ENCODE results near the gene PJVK. TPM values are rescaled to one million over a fixed set of nuclear protein-coding genes. Genes with fewer than 3 reads are reported as not detected.

PJVK gene
- total and polyA plus RNA-seq, 2 experiments from 2014 or later = 3.9 to 4.6 TPM

DNA sequence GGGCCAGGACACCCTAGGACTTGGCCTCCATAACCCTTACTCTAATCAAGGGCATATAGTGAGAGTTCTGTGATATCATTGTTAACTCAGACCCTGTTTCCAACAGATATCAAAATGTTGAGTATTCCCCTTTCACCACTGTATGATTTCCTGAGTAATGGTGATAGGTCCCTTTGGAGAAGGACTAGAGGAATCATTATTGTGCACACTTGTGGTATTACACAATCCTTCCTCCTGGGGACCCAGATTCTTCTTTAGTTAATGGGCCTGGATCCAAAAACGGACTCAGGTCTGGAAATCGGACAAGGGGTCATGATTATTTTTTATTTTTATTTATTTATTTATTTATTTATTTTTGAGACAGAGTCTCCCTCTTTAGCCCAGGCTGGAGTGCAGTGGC is 23.7 kb upstream of the PJVK start:
- no peak for DNase-seq (ENCODE audit: low spot score)
- 100% methylated on average over 2 of the region's 2 CpGs for WGBS (ENCODE audit: low lambda C conversion rate, missing lambda C conversion rate)
- H3K4me3 ChIP-seq = no peak overlapping the region

DNA sequence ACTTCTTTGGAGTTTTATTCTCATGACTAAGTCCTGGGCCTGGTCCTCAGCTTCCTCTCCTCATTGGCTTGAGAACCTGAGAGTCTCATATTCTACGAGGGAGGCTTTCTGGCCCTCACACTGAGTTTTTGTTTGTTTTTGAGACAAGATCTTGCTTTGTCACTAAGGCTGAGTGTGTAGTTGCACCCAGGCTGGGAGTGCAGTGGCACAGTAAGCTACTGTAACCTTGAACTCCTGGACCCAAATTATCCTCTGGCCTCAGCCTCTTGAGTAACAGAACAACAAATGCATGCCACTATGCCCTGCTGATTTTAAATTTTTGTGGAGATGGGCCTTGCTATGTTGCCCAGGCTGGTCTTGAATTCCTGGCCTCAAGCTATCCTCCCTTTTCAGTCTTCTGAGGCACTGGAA is 22.8 kb upstream of the PJVK start:
- no peak for DNase-seq (ENCODE audit: low spot score)
- no peaks in the 10 kb centered on the region for H3K36me3 ChIP-seq (replicated peaks; ENCODE audit: insufficient read depth, low read depth)
- no peak overlapping the region for H3K4me3 ChIP-seq
- no peak overlapping the region for H2AFZ ChIP-seq
- no peaks in the 10 kb centered on the region for H3K27me3 ChIP-seq
- H3K4me2 ChIP-seq = no peak overlapping the region
- H4K20me1 ChIP-seq (ENCODE audit: insufficient read depth, poor library complexity, severe bottlenecking) = no peaks in the 10 kb centered on the region
- no peaks in the 10 kb centered on the region for H3K9me2 ChIP-seq (replicated peaks; ENCODE audit: insufficient read depth)
- no peaks in the 10 kb centered on the region for H3K79me2 ChIP-seq
- H3K27ac ChIP-seq = no peak overlapping the region
- no peaks in the 10 kb centered on the region for H3K4me1 ChIP-seq (ENCODE audit: insufficient read depth)
- TF ChIP-seq, protein P1, sequence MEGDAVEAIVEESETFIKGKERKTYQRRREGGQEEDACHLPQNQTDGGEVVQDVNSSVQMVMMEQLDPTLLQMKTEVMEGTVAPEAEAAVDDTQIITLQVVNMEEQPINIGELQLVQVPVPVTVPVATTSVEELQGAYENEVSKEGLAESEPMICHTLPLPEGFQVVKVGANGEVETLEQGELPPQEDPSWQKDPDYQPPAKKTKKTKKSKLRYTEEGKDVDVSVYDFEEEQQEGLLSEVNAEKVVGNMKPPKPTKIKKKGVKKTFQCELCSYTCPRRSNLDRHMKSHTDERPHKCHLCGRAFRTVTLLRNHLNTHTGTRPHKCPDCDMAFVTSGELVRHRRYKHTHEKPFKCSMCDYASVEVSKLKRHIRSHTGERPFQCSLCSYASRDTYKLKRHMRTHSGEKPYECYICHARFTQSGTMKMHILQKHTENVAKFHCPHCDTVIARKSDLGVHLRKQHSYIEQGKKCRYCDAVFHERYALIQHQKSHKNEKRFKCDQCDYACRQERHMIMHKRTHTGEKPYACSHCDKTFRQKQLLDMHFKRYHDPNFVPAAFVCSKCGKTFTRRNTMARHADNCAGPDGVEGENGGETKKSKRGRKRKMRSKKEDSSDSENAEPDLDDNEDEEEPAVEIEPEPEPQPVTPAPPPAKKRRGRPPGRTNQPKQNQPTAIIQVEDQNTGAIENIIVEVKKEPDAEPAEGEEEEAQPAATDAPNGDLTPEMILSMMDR (IDR thresholded peaks at IDR 0.05; ENCODE audit: poor library complexity) = no peak
- TF ChIP-seq EZH2phosphoT487 (IDR thresholded peaks at IDR 0.05; ENCODE audit: low read depth, severe bottlenecking, unreplicated experiment) = no peak
- no peak for TF ChIP-seq EZH2 (IDR thresholded peaks at IDR 0.05; ENCODE audit: borderline replicate concordance)
- 58% methylated on average over 1 of the region's 1 CpG for WGBS (ENCODE audit: low lambda C conversion rate, missing lambda C conversion rate)
- H3K9me3 ChIP-seq (ENCODE audit: low read depth) = no peaks in the 10 kb centered on the region

More for the DNA sequence above, 23.7 kb upstream of the PJVK start:
- Histone ChIP-seq H4K20me1 (ENCODE audit: insufficient read depth, poor library complexity, severe bottlenecking) (no peaks in the 10 kb centered on the region), H3K36me3 (replicated peaks; ENCODE audit: insufficient read depth, low read depth) (no peaks in the 10 kb centered on the region), H2AFZ (no peak overlapping the region), H3K27ac (no peak overlapping the region), H3K4me2 (no peak overlapping the region), H3K27me3 (no peaks in the 10 kb centered on the region), H3K79me2 (no peaks in the 10 kb centered on the region), H3K9me2 (replicated peaks; ENCODE audit: insufficient read depth) (no peaks in the 10 kb centered on the region), H3K4me1 (ENCODE audit: insufficient read depth) (no peaks in the 10 kb centered on the region), H3K9me3 (ENCODE audit: low read depth) (no peaks in the 10 kb centered on the region)
- TF ChIP-seq, protein P1 (IDR thresholded peaks at IDR 0.05; ENCODE audit: poor library complexity) = no peak
- TF ChIP-seq EZH2phosphoT487 (IDR thresholded peaks at IDR 0.05; ENCODE audit: low read depth, severe bottlenecking, unreplicated experiment) = no peak
- no peak for TF ChIP-seq EZH2 (IDR thresholded peaks at IDR 0.05; ENCODE audit: borderline replicate concordance)

DNA sequence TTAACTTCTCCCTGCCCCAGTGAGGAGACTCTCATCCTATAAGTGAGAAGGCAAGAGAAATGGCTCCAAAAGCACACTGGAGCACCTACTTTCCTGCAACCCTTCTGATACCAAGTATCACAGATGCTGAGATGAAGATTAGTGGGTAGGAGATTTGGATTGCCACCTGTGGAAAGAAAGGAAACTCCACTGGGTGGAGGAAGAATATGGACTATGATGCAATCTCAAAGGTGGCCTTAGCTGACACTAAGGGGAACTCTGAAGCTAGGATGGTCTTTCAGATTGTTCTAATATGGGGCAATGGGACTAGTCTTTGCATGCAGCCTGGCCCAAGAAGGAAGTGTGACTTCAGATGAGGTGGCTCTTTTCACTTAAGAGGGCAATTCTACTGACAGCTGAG is 21.8 kb upstream of the PJVK start:
- Histone ChIP-seq H3K27ac (no peak overlapping the region), H3K9me2 (replicated peaks; ENCODE audit: insufficient read depth) (no peaks in the 10 kb centered on the region), H4K20me1 (ENCODE audit: insufficient read depth, poor library complexity, severe bottlenecking) (no peaks in the 10 kb centered on the region), H3K4me2 (no peak overlapping the region), H3K4me1 (ENCODE audit: insufficient read depth) (no peaks in the 10 kb centered on the region), H3K4me3 (no peak overlapping the region), H3K9me3 (ENCODE audit: low read depth) (no peaks in the 10 kb centered on the region), H3K27me3 (no peaks in the 10 kb centered on the region), H2AFZ (no peak overlapping the region), H3K79me2 (no peaks in the 10 kb centered on the region), H3K36me3 (replicated peaks; ENCODE audit: insufficient read depth, low read depth) (no peaks in the 10 kb centered on the region)
- no peak for DNase-seq (ENCODE audit: low spot score)
- TF ChIP-seq, protein P1 (IDR thresholded peaks at IDR 0.05; ENCODE audit: poor library complexity) = no peak
- no peak for TF ChIP-seq EZH2phosphoT487 (IDR thresholded peaks at IDR 0.05; ENCODE audit: low read depth, severe bottlenecking, unreplicated experiment)
- no peak for TF ChIP-seq EZH2 (IDR thresholded peaks at IDR 0.05; ENCODE audit: borderline replicate concordance)

GRCh38 chr2:178436662-178437061 is 14.5 kb upstream of the PJVK start:
- WGBS (ENCODE audit: low lambda C conversion rate, missing lambda C conversion rate) = 98% methylated on average over 2 of the region's 2 CpGs
- no peaks in the 10 kb centered on the region for H3K79me2 ChIP-seq
- H3K4me3 ChIP-seq = no peak overlapping the region
- no peak overlapping the region for H2AFZ ChIP-seq
- no peak overlapping the region for H3K4me2 ChIP-seq
- no peaks in the 10 kb centered on the region for H4K20me1 ChIP-seq (ENCODE audit: insufficient read depth, poor library complexity, severe bottlenecking)
- TF ChIP-seq EZH2 (IDR thresholded peaks at IDR 0.05; ENCODE audit: borderline replicate concordance) = no peak
- no peak for TF ChIP-seq EZH2phosphoT487 (IDR thresholded peaks at IDR 0.05; ENCODE audit: low read depth, severe bottlenecking, unreplicated experiment)
- TF ChIP-seq, protein P1 (IDR thresholded peaks at IDR 0.05; ENCODE audit: poor library complexity) = no peak
- H3K9me3 ChIP-seq (ENCODE audit: low read depth) = no peaks in the 10 kb centered on the region
- no peaks in the 10 kb centered on the region for H3K9me2 ChIP-seq (replicated peaks; ENCODE audit: insufficient read depth)
- DNase-seq (ENCODE audit: low spot score) = no peak
- H3K27ac ChIP-seq = no peak overlapping the region
- H3K27me3 ChIP-seq = no peaks in the 10 kb centered on the region
- H3K4me1 ChIP-seq (ENCODE audit: insufficient read depth) = no peaks in the 10 kb centered on the region
- H3K36me3 ChIP-seq (replicated peaks; ENCODE audit: insufficient read depth, low read depth) = no peaks in the 10 kb centered on the region

Data from hepatocyte (in vitro differentiated cells).